Motor neuron (in vitro differentiated cells): Measurements from ENCODE around the gene KLC1. TPM values are rescaled to one million over a fixed set of nuclear protein-coding genes. Genes with fewer than 3 reads are reported as not detected.
A peak's percentile ranks its signal among the peaks of the same experiment; 100 is the strongest.

Source experiments
- ATAC-seq, 8 experiments: fragments of 200-7000 bp; cut with Tn5 transposase; replicated peaks in 6 of 8; 2 replicates each; pipeline ENCODE4 v1.8.0; 2021; ENCODE audit warnings: mild to moderate bottlenecking in 8 of 8, moderate library complexity in 8 of 8
- H3K27ac ChIP-seq, 2 donors: fragments of 250-450 bp; sonication (Bioruptor Pico); 2 replicates each; pipeline ENCODE4 v1.9.0; 2021; ENCODE audit warnings: antibody characterized with exemption in 2 of 2, mild to moderate bottlenecking in 2 of 2, moderate library complexity in 1 of 2
- H3K4me1 ChIP-seq, 2 donors: fragments of 250-450 bp; sonication (Bioruptor Pico); replicated peaks in 1 of 2; 2 replicates each; pipeline ENCODE4 v1.6.1; 2021; ENCODE audit warnings: antibody characterized with exemption in 2 of 2, mild to moderate bottlenecking in 2 of 2, moderate library complexity in 1 of 2
- H3K4me3 ChIP-seq, 5 donors: fragments of 250-450 bp; sonication (Bioruptor Pico); 2 replicates each; pipeline ENCODE4 v1.9.0; 2021; ENCODE audit warnings: antibody characterized with exemption in 5 of 5, mild to moderate bottlenecking in 5 of 5, moderate library complexity in 4 of 5
- WGBS, 10 experiments: fragments of 450-650 bp; shearing (Covaris generic); methylation state at CpG; one replicate each; pipeline ENCODE4 v1.0.0; 2022; 5-methylcytosine and 5-hydroxymethylcytosine counted together
- in situ Hi-C, 9 experiments: fragments of 400-800 bp; cut with MboI; loops; one replicate each; pipeline ENCODE4 v1.15.0; 2021; ENCODE audit warnings: low sequenced_read_pairs in 9 of 9, low pct_unique_long_range_greater_than_20kb in 2 of 9; ENCODE audit not compliant: unreplicated experiment in 9 of 9
- total RNA-seq, 8 experiments: library from RNA; unstranded; fragments of 300-600 nt; gene quantifications; 2 replicates each; pipeline versions ENCODE4 v1.2.3 to v1.2.4, GENCODE V29; 2022

Gene KLC1
- total RNA-seq, 8 experiments from 2014 or later: 88.3 to 298 (median 254) TPM

DNA sequence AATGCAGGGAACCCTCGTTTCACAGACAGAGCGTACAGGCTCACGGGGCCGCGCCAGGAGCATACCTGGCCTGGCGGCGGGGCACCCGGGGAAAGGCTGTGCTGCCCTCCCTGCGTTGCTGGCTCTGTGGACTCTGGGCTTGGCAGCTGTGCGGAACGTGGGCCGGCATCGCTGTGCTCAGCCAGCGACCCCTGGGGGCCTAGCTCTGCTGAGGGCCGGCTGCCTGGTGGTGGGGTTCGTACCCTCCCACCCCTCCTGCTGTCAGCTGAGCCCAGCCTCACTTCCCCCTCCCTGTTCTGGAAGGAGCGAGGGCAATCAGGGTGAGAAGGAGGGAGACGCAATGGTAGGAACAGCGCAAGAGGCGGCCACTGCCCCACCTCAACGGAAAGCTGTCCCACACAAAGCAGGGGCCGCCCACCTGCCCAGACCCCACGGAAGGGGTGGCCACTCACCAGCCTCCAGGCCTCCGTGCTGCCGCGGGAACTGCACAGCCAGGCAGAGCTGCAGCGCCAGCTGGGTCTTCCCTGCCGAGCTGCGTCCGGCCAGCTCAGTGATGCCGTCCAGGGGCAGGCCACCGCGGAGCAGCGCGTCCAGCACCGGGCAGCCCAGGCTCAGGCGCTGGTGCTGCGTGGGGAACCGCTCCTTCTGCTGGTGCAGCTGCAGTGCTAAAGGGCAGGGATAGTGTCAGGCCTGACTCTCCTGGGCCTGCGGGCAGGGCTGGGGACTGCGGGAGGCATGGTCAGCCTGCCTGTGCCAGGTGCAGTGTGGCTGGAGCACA is 77.7 kb downstream of the KLC1 start:
- 80 to 100% (median 97%) methylated on average over 1 to 9 of the region's 41 CpGs; no CpG with 5 or more reads in 4 of the 10 experiments for WGBS, 10 experiments
- peaks cover 0 to 7% of the 10 kb centered on the region in 2 donors for H3K4me1 ChIP-seq
- no peak for ATAC-seq

DNA sequence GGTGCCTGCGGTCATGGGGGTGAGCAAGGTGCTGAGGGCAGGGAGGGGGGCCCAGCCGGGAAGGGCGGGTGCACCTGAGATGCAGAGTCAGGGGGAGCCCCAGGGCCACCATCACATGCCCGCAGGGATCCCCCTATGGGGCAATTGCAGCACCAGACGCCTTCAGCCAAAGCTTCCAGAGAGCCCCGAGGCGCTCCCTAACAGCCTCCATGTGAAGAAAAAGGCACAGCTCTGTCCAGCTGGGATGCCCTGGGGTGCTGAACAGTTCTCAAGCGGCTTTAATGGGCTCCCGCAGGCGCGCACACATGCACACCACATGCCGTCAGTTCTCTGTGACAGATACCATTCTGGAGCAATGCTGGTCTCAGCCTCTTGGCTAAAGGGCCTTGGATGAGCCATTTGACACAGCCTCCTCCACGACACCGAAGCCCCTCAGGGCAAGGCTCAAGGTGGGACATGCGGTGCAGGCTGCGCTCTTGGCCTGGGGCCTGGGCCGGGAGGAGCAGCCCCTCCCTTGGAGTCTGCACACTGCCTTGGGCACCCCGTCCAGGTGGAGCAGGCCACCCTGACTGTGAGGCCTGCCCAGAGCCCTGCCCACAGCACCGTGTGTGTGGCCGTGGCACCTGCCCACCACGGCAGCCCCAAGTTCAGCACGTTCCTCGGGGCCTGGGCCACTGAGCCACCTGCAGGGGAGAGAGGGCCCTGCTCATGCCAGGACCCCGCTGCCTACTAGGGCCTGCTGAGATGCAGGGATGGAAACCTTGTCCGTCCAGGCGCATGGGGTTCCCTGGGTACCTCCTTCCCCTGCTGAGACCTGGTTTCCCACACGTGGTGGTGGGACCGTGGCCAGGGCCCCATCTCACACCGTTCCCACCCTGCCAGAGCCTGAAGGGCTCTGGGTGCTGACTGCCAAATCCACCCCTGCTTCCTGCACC is 78.6 kb downstream of the KLC1 start:
- in situ Hi-C loops: no loop called here
- Histone ChIP-seq H3K27ac (no peak overlapping the region), H3K4me1 (peaks cover 0 to 7% of the 10 kb centered on the region in 2 donors), H3K4me3 (no peak overlapping the region)
- WGBS, 10 experiments: 51 to 100% (median 100%) methylated on average over 1 to 5 of the region's 29 CpGs; no CpG with 5 or more reads in 6 of the 10 experiments
- ATAC-seq: peak in 1 of 8 experiments; percentile 45

More for the DNA sequence above, 77.7 kb downstream of the KLC1 start:
- in situ Hi-C loops: no loop called here
- H3K4me3 ChIP-seq: no peak overlapping the region
- H3K27ac ChIP-seq: no peak overlapping the region

- peaks cover 0 to 7% of the 10 kb centered on the region in 2 donors for H3K4me1 ChIP-seq
- H3K4me3 ChIP-seq: no peak overlapping the region
- in situ Hi-C loops: no loop called here
- 67 to 100% (median 91%) methylated on average over 1 to 11 of the region's 18 CpGs; no CpG with 5 or more reads in 4 of the 10 experiments for WGBS, 10 experiments
- ATAC-seq: no peak
- H3K27ac ChIP-seq: no peak overlapping the region
These were observed 79.8 kb downstream of the KLC1 start for GRCh38 chr14:103708750-103709187.

DNA sequence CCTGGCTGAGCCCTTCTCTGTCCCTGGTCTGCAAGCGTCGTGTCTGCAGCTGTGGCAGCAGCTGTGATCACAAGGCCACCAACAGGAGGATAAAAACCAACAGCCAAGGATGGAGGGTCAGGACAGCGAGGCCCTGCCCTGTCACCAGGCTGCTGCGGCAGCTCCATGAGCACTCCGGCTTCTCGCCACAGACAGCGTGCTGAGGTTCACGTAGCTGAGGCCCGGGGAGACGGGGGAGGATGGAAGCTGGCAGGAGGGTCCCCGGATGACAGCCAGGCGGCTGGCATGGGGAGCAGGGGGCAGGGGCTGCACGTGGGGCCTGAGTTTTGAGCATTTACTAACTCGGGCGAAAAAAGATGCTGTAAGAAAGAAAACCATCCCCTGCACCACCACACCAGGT is 80.8 kb downstream of the KLC1 start:
- 75 to 90% methylated on average over 2 to 4 of the region's 15 CpGs; no CpG with 5 or more reads in 8 of the 10 experiments for WGBS, 10 experiments
- H3K4me3 ChIP-seq: no peak overlapping the region
- H3K4me1 ChIP-seq: peaks cover 4 to 10% of the 10 kb centered on the region in 2 donors
- no peak for ATAC-seq
- in situ Hi-C loops: no loop called here
- H3K27ac ChIP-seq: no peak overlapping the region

- Histone ChIP-seq H3K4me3 (no peak overlapping the region), H3K4me1 (peaks cover 4 to 10% of the 10 kb centered on the region in 2 donors), H3K27ac (no peak overlapping the region)
- WGBS, 10 experiments: 23 to 100% (median 40%) methylated on average over 1 to 8 of the region's 9 CpGs; no CpG with 5 or more reads in 3 of the 10 experiments
- in situ Hi-C loops: no loop called here
- ATAC-seq: no peak
These were observed 81.9 kb downstream of the KLC1 start for GRCh38 chr14:103710771-103711377.

DNA sequence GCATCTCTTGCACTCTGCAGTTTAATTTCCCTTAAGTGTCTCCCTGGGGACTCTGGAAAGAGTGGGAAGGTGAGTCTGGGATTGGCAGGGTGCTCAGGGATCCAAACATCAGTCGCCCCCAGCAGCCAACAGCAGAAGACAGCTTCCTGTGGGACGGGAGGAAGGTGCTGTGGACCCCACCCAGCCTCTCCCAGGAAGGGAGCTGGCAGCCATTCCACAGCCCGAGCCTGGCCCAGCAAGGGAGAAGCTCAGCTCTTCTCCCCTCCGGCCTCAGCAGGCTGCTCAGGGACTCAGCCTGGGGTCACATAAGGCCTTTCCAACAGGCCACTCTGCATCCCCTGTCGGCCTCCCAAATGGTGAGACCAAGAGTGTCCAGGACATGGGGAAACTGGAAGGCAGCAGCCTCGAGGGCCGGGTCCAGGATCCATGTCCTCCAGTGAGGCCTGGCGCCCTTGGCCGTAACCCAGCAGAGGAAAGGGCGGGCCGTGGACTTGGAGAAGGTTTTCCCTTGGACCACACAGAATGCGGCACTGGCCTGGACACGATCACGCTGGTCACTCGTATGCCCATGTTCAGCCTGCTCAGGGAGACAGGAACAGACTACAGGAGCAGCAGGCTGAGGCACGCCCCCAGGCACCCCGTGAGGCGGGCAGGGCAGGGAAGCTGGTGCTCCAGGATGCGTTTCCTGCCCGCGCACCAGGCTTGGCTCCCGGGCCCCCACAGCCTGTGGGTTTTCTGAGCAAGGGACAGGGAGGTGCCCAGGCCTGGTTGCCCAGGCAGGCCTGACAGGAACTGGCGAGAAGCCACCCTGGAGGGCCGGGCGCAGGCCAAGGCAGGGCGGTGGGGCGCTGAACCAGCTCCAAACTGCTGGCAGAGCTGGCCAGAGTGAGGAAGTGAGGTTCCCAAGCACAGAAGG is 82.8 kb downstream of the KLC1 start:
- Histone ChIP-seq H3K27ac (no peak overlapping the region), H3K4me1 (peaks cover 6 to 11% of the 10 kb centered on the region in 2 donors), H3K4me3 (no peak overlapping the region)
- in situ Hi-C loops: no loop called here
- WGBS, 10 experiments: 18 to 100% (median 70%) methylated on average over 1 to 12 of the region's 27 CpGs; no CpG with 5 or more reads in 1 of the 10 experiments
- ATAC-seq: peak in 1 of 8 experiments; percentile 0

DNA sequence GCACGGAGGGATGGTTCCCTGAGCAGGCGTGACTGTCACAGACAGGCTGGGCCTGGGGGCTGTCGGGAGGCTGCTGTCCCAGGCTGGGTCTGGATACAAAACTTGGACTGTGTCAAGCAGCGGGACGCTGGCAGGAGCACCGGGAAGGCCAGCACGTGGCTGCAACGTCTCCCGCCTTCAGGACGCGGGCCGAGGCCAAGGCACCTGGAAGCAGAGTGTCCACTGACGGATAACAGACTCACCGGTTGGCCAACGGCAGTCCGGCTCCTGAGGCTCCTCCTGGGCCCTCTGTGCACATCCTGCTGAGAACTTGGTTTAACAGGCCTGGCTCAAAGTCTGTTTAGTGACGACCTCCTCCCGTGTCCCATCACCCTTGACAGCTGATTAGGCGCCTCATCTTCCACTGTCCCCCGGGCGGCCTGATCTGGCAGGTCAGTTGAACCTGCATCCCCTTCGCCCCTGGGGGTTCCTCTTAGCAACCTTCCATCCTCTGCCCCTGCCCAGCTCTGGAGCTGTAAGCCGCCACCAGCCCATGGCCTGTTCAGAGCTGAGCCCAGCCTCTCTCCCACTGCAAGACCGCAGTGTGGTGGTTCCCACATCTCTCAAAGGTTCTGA is 83.7 kb downstream of the KLC1 start:
- WGBS, 10 experiments: 54 to 100% (median 97%) methylated on average over 1 to 4 of the region's 24 CpGs; no CpG with 5 or more reads in 4 of the 10 experiments
- no peak overlapping the region for H3K27ac ChIP-seq
- no peak for ATAC-seq
- in situ Hi-C loops: no loop called here
- no peak overlapping the region for H3K4me3 ChIP-seq
- peaks cover 16 to 21% of the 10 kb centered on the region in 2 donors for H3K4me1 ChIP-seq

DNA sequence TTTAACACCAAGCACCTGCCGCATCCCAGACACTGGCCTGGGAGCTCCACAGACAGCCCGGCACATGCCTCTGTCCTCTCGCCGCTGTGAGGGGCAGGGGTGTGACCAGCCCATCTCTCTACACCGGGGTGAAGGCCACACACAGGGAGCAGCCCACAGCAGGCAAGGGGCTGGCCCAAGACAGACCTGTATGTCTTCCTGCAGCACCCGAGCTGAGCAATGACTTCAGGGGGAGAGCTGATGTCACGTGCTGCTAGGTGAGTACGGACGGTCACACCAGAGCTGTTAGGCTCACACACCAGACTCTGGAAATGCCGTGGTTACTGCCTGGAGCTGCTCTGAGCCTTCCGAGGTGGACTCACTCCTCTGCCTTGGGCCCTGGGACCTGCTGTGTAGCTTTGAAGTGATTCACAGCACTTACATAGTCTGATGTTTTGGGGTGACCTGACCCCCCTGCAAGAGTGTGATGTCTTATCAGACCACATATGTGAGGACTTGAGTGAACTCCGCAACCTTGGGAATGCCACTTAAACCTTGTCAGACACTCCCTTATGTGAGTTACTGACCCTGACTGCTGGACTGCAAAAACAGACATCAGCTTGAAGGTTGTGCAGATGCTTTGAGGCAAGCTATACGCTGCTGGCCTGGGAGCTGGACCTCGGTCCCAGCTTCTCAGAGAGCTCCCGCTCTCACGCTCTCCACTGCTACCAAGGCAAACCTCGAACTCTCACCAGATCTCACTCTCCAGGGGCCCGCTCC is 84.5 kb downstream of the KLC1 start:
- in situ Hi-C loops: no loop called here
- Histone ChIP-seq H3K4me3 (no peak overlapping the region), H3K27ac (no peak overlapping the region), H3K4me1 (peaks cover 23 to 28% of the 10 kb centered on the region in 2 donors)
- ATAC-seq: no peak
- WGBS, 10 experiments: 68 to 100% (median 80%) methylated on average over 1 to 7 of the region's 18 CpGs; no CpG with 5 or more reads in 3 of the 10 experiments

DNA sequence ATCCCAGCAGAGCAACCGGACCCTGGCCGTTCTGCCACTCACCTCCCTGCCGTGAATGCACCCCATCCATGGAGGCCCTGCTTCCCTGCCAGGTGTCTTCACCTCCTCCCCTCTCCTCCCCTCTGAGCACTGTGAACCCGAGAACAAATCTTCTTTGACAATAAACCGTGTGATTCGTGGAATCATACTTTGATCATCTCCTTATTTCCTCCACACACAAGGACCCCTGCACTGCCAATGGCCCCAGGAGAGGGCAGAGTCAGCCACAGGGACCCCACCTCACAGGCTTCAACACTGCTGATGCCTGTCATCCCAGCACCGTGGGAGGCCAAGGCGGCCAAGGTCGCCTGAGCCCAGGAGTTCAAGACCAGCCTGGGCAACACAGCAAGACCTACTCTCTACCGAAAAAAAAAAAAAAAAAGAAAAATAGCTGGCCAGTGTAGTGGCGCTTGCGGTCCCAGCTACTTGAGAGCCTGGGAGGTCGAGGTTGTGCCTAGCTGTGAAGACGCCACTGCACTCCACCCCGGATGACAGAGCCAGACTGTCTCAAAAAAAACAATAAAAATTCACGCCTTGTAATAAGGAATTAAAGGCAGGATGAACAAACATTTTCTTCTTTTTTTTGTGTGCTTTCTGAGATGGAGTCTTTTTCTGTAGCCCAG is 85.2 kb downstream of the KLC1 start:
- no peak overlapping the region for H3K27ac ChIP-seq
- 10 to 86% (median 59%) methylated on average over 1 to 8 of the region's 16 CpGs; no CpG with 5 or more reads in 1 of the 10 experiments for WGBS, 10 experiments
- in situ Hi-C loops: no loop called here
- H3K4me3 ChIP-seq: peak overlapping the region; percentile 53 to 74 (median 64)
- H3K4me1 ChIP-seq: peaks cover 30 to 35% of the 10 kb centered on the region in 2 donors
- ATAC-seq: no peak

DNA sequence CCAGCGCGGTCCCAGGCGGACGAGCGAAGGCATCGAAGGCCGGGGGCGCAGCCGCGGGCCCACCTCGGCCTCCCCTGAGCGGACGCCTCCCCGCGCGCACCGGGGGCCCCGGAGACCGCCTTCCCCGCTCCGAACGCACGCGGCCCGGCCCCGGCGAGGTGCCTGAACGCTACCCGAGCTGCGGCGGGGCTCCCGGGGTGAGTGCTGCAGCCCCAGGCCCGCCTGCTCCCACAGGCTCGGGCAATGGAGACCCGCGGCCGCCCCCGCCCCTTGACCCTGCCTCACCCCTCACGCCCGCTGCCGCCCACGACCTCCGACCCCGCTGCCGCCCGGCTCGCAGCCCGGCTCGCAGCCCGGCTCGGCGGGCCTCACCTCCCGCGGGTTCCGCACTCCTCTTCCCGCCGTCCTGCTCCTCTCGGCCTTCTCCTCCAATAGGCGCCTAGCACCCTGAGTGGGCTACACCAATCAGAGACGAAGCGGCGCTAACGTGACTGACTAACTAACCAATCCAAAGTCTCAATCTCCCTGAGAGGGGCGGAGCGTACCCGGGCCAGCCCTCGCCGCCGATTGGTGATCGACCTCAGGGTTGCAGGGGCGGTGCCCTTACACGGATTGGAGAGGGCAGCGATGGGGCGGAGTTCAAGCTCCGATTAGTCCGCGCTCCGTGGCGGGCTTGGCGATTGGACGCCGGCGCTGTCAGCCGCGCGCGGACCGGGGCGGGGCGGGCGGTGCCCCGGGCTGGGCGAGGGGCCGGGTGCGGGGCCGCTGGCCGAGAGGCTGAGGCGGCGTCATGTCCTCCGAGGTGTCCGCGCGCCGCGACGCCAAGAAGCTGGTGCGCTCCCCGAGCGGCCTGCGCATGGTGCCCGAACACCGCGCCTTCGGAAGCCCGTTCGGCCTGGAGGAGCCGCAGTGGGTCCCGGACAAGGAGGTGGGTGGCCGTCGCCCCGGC is 86.3 kb downstream of the KLC1 start, which contains the start of the genes XRCC3 and ZFYVE21:
Gene XRCC3 (minus strand): TSS at position 400 of the 949 bp plus-strand sequence. CDS start 4,364 bp downstream, outside the sequence.
Gene ZFYVE21 (plus strand): TSS at position 759 of the 949 bp plus-strand sequence. CDS start 32 bp downstream, at position 791.
- H3K4me1 ChIP-seq: peaks cover 30 to 35% of the 10 kb centered on the region in 2 donors
- in situ Hi-C loops: no loop called here
- ATAC-seq: peak; percentile 85 to 92 (median 90)
- peak within 1 kb of the TSS; percentile 59 to 92 (median 68) for H3K4me3 ChIP-seq
- H3K27ac ChIP-seq: peak within 1 kb of the TSS; percentile 60 to 71
- WGBS, 10 experiments: 0% methylated on average over 3 of the region's 121 CpGs; no CpG with 5 or more reads in 9 of the 10 experiments
